ENCODE data around the gene CERK. TPM values are rescaled to one million over a fixed set of nuclear protein-coding genes. Genes with fewer than 3 reads are reported as not detected.

Gene CERK
- total RNA-seq, 4 donors from 2014 or later, result 14.6 to 34.0 (median 26.6) TPM

GRCh38 chr22:46770151-46770641 lies 32.1 kb upstream of the CERK start:
- no peak for TF ChIP-seq POLR2A (IDR thresholded peaks at IDR 0.05)
- TF ChIP-seq CTCF (IDR thresholded peaks at IDR 0.05), result no peak
- intact Hi-C loops (cut with DNase I), result no loop called here
- H3K27ac ChIP-seq, result peak overlapping the region; percentile 28 to 83 (median 58)
- no peak for DNase-seq
- peaks cover 0 to 9% (median 0%) of the 10 kb centered on the region in 3 donors for H3K36me3 ChIP-seq
- no peaks in the 10 kb centered on the region for H3K27me3 ChIP-seq
- H3K4me1 ChIP-seq, result peaks cover 23 to 74% (median 34%) of the 10 kb centered on the region in 3 donors
- 59 to 67% methylated on average over 3 to 9 of the region's 14 CpGs for WGBS, 2 donors
- no peaks in the 10 kb centered on the region for H3K9me3 ChIP-seq
- H3K4me3 ChIP-seq, result no peak overlapping the region

GRCh38 chr22:46769706-46770105 lies 31.7 kb upstream of the CERK start:
- TF ChIP-seq CTCF (IDR thresholded peaks at IDR 0.05) (no peak), POLR2A (IDR thresholded peaks at IDR 0.05) (no peak)
- intact Hi-C loops (cut with DNase I), result no loop called here
- Histone ChIP-seq H3K4me3 (no peak overlapping the region), H3K9me3 (no peaks in the 10 kb centered on the region), H3K27me3 (no peaks in the 10 kb centered on the region), H3K27ac (peak overlapping the region; percentile 28 to 83 (median 58)), H3K36me3 (peaks cover 0 to 9% (median 0%) of the 10 kb centered on the region in 3 donors), H3K4me1 (peaks cover 18 to 74% (median 31%) of the 10 kb centered on the region in 3 donors)
- WGBS, 2 donors, result 78 to 98% methylated on average over 4 to 5 of the region's 6 CpGs
- DNase-seq, result no peak

- 74 to 88% methylated on average over 11 to 15 of the region's 17 CpGs for WGBS, 2 donors
- H3K4me3 ChIP-seq, result no peak overlapping the region
- DNase-seq, result no peak
- no peaks in the 10 kb centered on the region for H3K9me3 ChIP-seq
- H3K27ac ChIP-seq, result peak overlapping the region in 2 of 4 donors; percentile 72 to 83
- peaks cover 0 to 9% (median 0%) of the 10 kb centered on the region in 3 donors for H3K36me3 ChIP-seq
- H3K27me3 ChIP-seq, result no peaks in the 10 kb centered on the region
- intact Hi-C loops (cut with DNase I), result no loop called here
- peaks cover 14 to 74% (median 30%) of the 10 kb centered on the region in 3 donors for H3K4me1 ChIP-seq
- no peak for TF ChIP-seq CTCF (IDR thresholded peaks at IDR 0.05)
- TF ChIP-seq POLR2A (IDR thresholded peaks at IDR 0.05), result no peak
Observed at GRCh38 chr22:46769191-46769675, 31.2 kb upstream of the CERK start.

GRCh38 chr22:46767249-46767985 lies 29.4 kb upstream of the CERK start:
- Histone ChIP-seq H3K4me3 (no peak overlapping the region), H3K9me3 (no peaks in the 10 kb centered on the region), H3K4me1 (peaks cover 10 to 74% (median 26%) of the 10 kb centered on the region in 3 donors), H3K27me3 (no peaks in the 10 kb centered on the region), H3K36me3 (peaks cover 0 to 9% (median 0%) of the 10 kb centered on the region in 3 donors), H3K27ac (peak overlapping the region in 1 of 4 donors; percentile 28)
- TF ChIP-seq POLR2A (IDR thresholded peaks at IDR 0.05) (no peak), CTCF (IDR thresholded peaks at IDR 0.05) (no peak)
- 88 to 92% methylated on average over 11 of the region's 11 CpGs for WGBS, 2 donors
- DNase-seq, result no peak
- intact Hi-C loops (cut with DNase I), result no loop called here

GRCh38 chr22:46766611-46767010 lies 28.6 kb upstream of the CERK start:
- H3K36me3 ChIP-seq, result peaks cover 0 to 9% (median 0%) of the 10 kb centered on the region in 3 donors
- peaks cover 10 to 79% (median 28%) of the 10 kb centered on the region in 3 donors for H3K4me1 ChIP-seq
- intact Hi-C loops (cut with DNase I), result no loop called here
- no peak for TF ChIP-seq POLR2A (IDR thresholded peaks at IDR 0.05)
- no peak for TF ChIP-seq CTCF (IDR thresholded peaks at IDR 0.05)
- 84 to 90% methylated on average over 8 of the region's 8 CpGs for WGBS, 2 donors
- no peak overlapping the region for H3K4me3 ChIP-seq
- no peaks in the 10 kb centered on the region for H3K27me3 ChIP-seq
- DNase-seq, result no peak
- no peaks in the 10 kb centered on the region for H3K9me3 ChIP-seq
- no peak overlapping the region for H3K27ac ChIP-seq

All from esophagus squamous epithelium (tissue), 5 donors.